ENCODE results near the gene OSMR. TPM values are rescaled to one million over a fixed set of nuclear protein-coding genes. Genes with fewer than 3 reads are reported as not detected.

Gene OSMR
- polyA plus RNA-seq, 1 experiment = 43.4 TPM

- DNase-seq (ENCODE audit: low read depth) = no peak
- ChIA-PET POLR2A (no interaction called here), CTCF (interaction anchor here (0.8 to 1.6 kb wide), 3 partner anchors 17 to 19 kb away, joined by 3 read pairs; no protein-coding TSS in a partner anchor)
- no peak overlapping the region for H3K4me3 ChIP-seq (ENCODE audit: low read depth, low read length)
- no peaks in the 10 kb centered on the region for H3K27me3 ChIP-seq (ENCODE audit: control insufficient read depth, insufficient read depth, low read length)
- no peak for TF ChIP-seq CTCF (IDR thresholded peaks at IDR 0.05; ENCODE audit: insufficient read depth, low read depth, low read length)
- H3K36me3 ChIP-seq (ENCODE audit: control insufficient read depth, insufficient read depth, low read length) = peaks cover 1% of the 10 kb centered on the region
Observed at GRCh38 chr5:38867416-38867815, 21.6 kb downstream of the OSMR start.

DNA sequence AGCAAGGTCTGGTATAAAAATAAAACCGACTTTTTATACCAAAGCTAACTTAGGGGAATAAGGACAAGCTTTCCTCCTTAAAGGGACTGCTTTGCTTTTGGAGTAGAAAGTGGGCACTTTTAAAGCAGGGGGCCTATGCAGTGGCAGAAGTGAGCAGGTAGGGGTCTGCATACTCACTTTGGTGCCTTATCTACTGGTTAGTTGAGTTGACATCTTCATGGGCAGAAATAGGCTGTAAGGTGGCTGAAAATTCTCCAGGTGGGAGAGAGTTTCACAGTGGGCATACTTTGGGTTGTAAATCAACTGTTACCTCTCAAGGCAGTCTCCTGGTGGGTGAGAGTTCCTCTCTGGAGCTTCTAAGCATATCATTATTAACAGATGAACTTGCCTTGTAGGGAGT lies 24.8 kb downstream of the OSMR start:
- peaks cover 1% of the 10 kb centered on the region for H3K36me3 ChIP-seq (ENCODE audit: control insufficient read depth, insufficient read depth, low read length)
- no peak overlapping the region for H3K4me3 ChIP-seq (ENCODE audit: low read depth, low read length)
- POLR2A ChIA-PET = no interaction called here
- TF ChIP-seq CTCF (IDR thresholded peaks at IDR 0.05; ENCODE audit: insufficient read depth, low read depth, low read length) = no peak
- CTCF ChIA-PET = interaction anchor here (0.6 to 1.0 kb wide), 2 partner anchors 15 to 352 kb away, joined by 3 to 5 read pairs; no protein-coding TSS in a partner anchor
- DNase-seq (ENCODE audit: low read depth) = no peak
- H3K27me3 ChIP-seq (ENCODE audit: control insufficient read depth, insufficient read depth, low read length) = no peaks in the 10 kb centered on the region

GRCh38 chr5:38871058-38871605 lies 25.3 kb downstream of the OSMR start:
- no peak for DNase-seq (ENCODE audit: low read depth)
- no peak overlapping the region for H3K4me3 ChIP-seq (ENCODE audit: low read depth, low read length)
- POLR2A ChIA-PET = no interaction called here
- no peaks in the 10 kb centered on the region for H3K27me3 ChIP-seq (ENCODE audit: control insufficient read depth, insufficient read depth, low read length)
- peaks cover 1% of the 10 kb centered on the region for H3K36me3 ChIP-seq (ENCODE audit: control insufficient read depth, insufficient read depth, low read length)
- CTCF ChIA-PET = interaction anchor here (0.6 to 1.0 kb wide), 2 partner anchors 16 to 353 kb away, joined by 3 to 5 read pairs; no protein-coding TSS in a partner anchor
- no peak for TF ChIP-seq CTCF (IDR thresholded peaks at IDR 0.05; ENCODE audit: insufficient read depth, low read depth, low read length)

- POLR2A ChIA-PET = interaction anchor here (0.5 to 0.6 kb wide), 2 partner anchors 25 to 405 kb away, joined by 3 read pairs; no protein-coding TSS in a partner anchor
- CTCF ChIA-PET = interaction anchor here (1.1 kb wide), 1 partner anchor 209 kb away, joined by 3 read pairs; no protein-coding TSS in a partner anchor
- Histone ChIP-seq H3K4me3 (ENCODE audit: low read depth, low read length) (no peak overlapping the region), H3K27me3 (ENCODE audit: control insufficient read depth, insufficient read depth, low read length) (no peaks in the 10 kb centered on the region), H3K36me3 (ENCODE audit: control insufficient read depth, insufficient read depth, low read length) (peaks cover 1% of the 10 kb centered on the region)
- TF ChIP-seq CTCF (IDR thresholded peaks at IDR 0.05; ENCODE audit: insufficient read depth, low read depth, low read length) = no peak
- DNase-seq (ENCODE audit: low read depth) = peak; percentile 95
Observed at GRCh38 chr5:38871790-38872551, 26.2 kb downstream of the OSMR start.

- Histone ChIP-seq H3K36me3 (ENCODE audit: control insufficient read depth, insufficient read depth, low read length) (peaks cover 2% of the 10 kb centered on the region), H3K27me3 (ENCODE audit: control insufficient read depth, insufficient read depth, low read length) (no peaks in the 10 kb centered on the region), H3K4me3 (ENCODE audit: low read depth, low read length) (no peak overlapping the region)
- ChIA-PET CTCF (interaction anchor here (1.1 kb wide), 1 partner anchor 208 kb away, joined by 3 read pairs; no protein-coding TSS in a partner anchor), POLR2A (no interaction called here)
- DNase-seq (ENCODE audit: low read depth) = no peak
- no peak for TF ChIP-seq CTCF (IDR thresholded peaks at IDR 0.05; ENCODE audit: insufficient read depth, low read depth, low read length)
Observed at GRCh38 chr5:38872826-38873225, 27.0 kb downstream of the OSMR start.
